K562 (cell line): ENCODE data around the gene OLFML2A. TPM values are rescaled to one million over a fixed set of nuclear protein-coding genes. Genes with fewer than 3 reads are reported as not detected.

ENCODE experiments used
- ATAC-seq: fragments of 200-7000 bp; cut with Tn5 transposase; 3 replicates; pipeline ENCODE4 v1.9.1; 2020; ENCODE audit warnings: moderate library complexity
- BruUV-seq: library from RNA; stranded (reverse); fragments of 400-500 nt; replicated peaks from 2 replicates; lab custom pipeline; 2021; lab: Mats Ljungman, UMichigan
- CTCF ChIA-PET: fragments of 300-600 bp; formaldehyde crosslinking; extraction: SDS; loops from one replicate; lab custom pipeline; 2021; ENCODE audit warnings: low intra/inter-chr PET ratio; lab: Yijun Ruan, JAX
- POLR2A ChIA-PET: fragments of 300-600, 350-650 bp; sonication (Branson Sonifier 250); formaldehyde crosslinking; extraction: SDS; loops from one replicate; lab custom pipeline; 2021; ENCODE audit warnings: antibody characterized with exemption, inconsistent platforms; lab: Yijun Ruan, JAX
- DNase-seq, 4 experiments: peaks; one replicate each; pipeline versions ENCODE4 v3.0.0 to v3.0.0-alpha.2; 2011 to 2018; ENCODE audit warnings: low spot score in 3 of 4, mixed read lengths in 3 of 4; ENCODE audit errors: extremely low read depth in 1 of 4
- FAIRE-seq: peaks from 2 replicates; lab custom pipeline; 2011; peaks lifted over from hg19 to GRCh38; lab: Jason Lieb, UNC
- H2AFZ ChIP-seq: 2 replicates; pipeline ENCODE4 v1.6.0; 2011; ENCODE audit warnings: low read depth, low read length, control low read depth, inconsistent platforms
- H3K27ac ChIP-seq: fragments of 200-600 bp; 3 replicates; pipeline ENCODE4 v1.8.0; 2011; ENCODE audit warnings: low read depth, mild to moderate bottlenecking, control low read depth, inconsistent platforms, low read length, moderate library complexity, mixed read lengths; ENCODE audit errors: extremely low read depth
- H3K27me3 ChIP-seq, 2 experiments: fragments of 300-600 bp in 1 of 2; 2 replicates in 1 of 2; 3 replicates in 1 of 2; pipeline versions ENCODE4 v1.6.0 to v1.8.0; 2011; ENCODE audit warnings: inconsistent platforms in 2 of 2, low read length in 2 of 2, mild to moderate bottlenecking in 1 of 2, mixed read lengths in 1 of 2, moderate library complexity in 1 of 2; ENCODE audit not compliant: control insufficient read depth in 2 of 2, insufficient read depth in 2 of 2
- H3K36me3 ChIP-seq: fragments of 300-600 bp; 3 replicates; pipeline ENCODE4 v1.8.0; 2011; ENCODE audit warnings: mild to moderate bottlenecking, low read length, inconsistent platforms; ENCODE audit not compliant: control insufficient read depth, insufficient read depth
- H3K4me1 ChIP-seq, 2 experiments: fragments of 200-600 bp in 1 of 2; replicated peaks in 1 of 2; 2 replicates in 1 of 2; 3 replicates in 1 of 2; pipeline versions ENCODE4 v1.5.1 to v1.8.0; 2011; ENCODE audit warnings: inconsistent platforms in 2 of 2, low read length in 2 of 2, mild to moderate bottlenecking in 1 of 2, mixed read lengths in 1 of 2, moderate library complexity in 1 of 2; ENCODE audit not compliant: control insufficient read depth in 2 of 2, insufficient read depth in 2 of 2
- H3K4me2 ChIP-seq: 2 replicates; pipeline ENCODE4 v1.6.1; 2011; ENCODE audit warnings: low read length, control low read depth, inconsistent platforms, mixed read lengths; ENCODE audit not compliant: insufficient read depth
- H3K4me3 ChIP-seq: fragments of 200-600 bp; sonication (generic), shearing (Covaris generic); 2 replicates; pipeline ENCODE4 v1.5.1; 2016; ENCODE audit warnings: control low read depth, inconsistent platforms
- H3K79me2 ChIP-seq: fragments of 200-600 bp; 3 replicates; pipeline ENCODE4 v1.8.0; 2011; ENCODE audit warnings: low read length, inconsistent platforms; ENCODE audit not compliant: control insufficient read depth, insufficient read depth
- H3K9ac ChIP-seq, 2 experiments: 2 replicates each; pipeline versions ENCODE4 v1.6.0 to v1.6.1; 2011; ENCODE audit warnings: low read depth in 2 of 2, low read length in 2 of 2, control low read depth in 1 of 2, inconsistent platforms in 1 of 2, mild to moderate bottlenecking in 1 of 2, mixed read lengths in 1 of 2; ENCODE audit not compliant: insufficient read depth in 1 of 2
- H3K9me1 ChIP-seq: one replicate; pipeline ENCODE4 v1.6.0; 2011; ENCODE audit warnings: inconsistent platforms, mild to moderate bottlenecking, low read length, moderate library complexity; ENCODE audit not compliant: control insufficient read depth, insufficient read depth
- H3K9me3 ChIP-seq: replicated peaks from 2 replicates; pipeline ENCODE4 v1.5.1; 2011; ENCODE audit warnings: low read depth, low read length, inconsistent platforms; ENCODE audit not compliant: control insufficient read depth, insufficient read depth
- H4K20me1 ChIP-seq: replicated peaks from 2 replicates; pipeline ENCODE4 v1.6.1; 2011; ENCODE audit warnings: low read length, inconsistent platforms, mixed read lengths; ENCODE audit not compliant: control insufficient read depth, insufficient read depth
- ARID1B ChIP-seq: fragments of 450-650 bp; IDR thresholded peaks from 2 replicates; pipeline ENCODE4 v1.6.1; 2016; ENCODE audit warnings: antibody characterized with exemption, mild to moderate bottlenecking, inconsistent platforms
- BACH1 ChIP-seq: fragments of 200-800 bp; sonication (Bioruptor generic); IDR thresholded peaks from 2 replicates; pipeline ENCODE4 v1.6.1; 2016; ENCODE audit warnings: missing genetic modification characterization, missing compliant biosample characterization
- C11orf30 ChIP-seq: fragments of 450-650 bp; IDR thresholded peaks from 2 replicates; pipeline ENCODE4 v1.6.1; 2016; ENCODE audit warnings: low read depth, mild to moderate bottlenecking
- DPF2 ChIP-seq: fragments of 450-650 bp; IDR thresholded peaks from 2 replicates; pipeline ENCODE4 v1.6.1; 2016
- FOXK2 ChIP-seq, 2 experiments: fragments of 450-650 bp; IDR thresholded peaks in 1 of 2; conservative IDR thresholded peaks in 1 of 2; 2 replicates each; pipeline ENCODE4 v1.6.1; 2016; ENCODE audit warnings: low read depth in 2 of 2, mild to moderate bottlenecking in 1 of 2
- HDAC6 ChIP-seq: IDR thresholded peaks from 2 replicates; pipeline ENCODE4 v1.6.1; 2012; ENCODE audit warnings: low read depth, mild to moderate bottlenecking, control low read depth, inconsistent platforms, low read length, moderate library complexity
- MAFF ChIP-seq: IDR thresholded peaks from 2 replicates; pipeline ENCODE4 v1.6.1; 2012; ENCODE audit warnings: low read length, improper control_type of control experiment
- MAFG ChIP-seq: fragments of 450-650 bp; conservative IDR thresholded peaks from 2 replicates; pipeline ENCODE4 v1.6.1; 2016; ENCODE audit warnings: missing genetic modification characterization, missing compliant biosample characterization
- MAFK ChIP-seq: IDR thresholded peaks from 2 replicates; pipeline ENCODE4 v1.6.1; 2011; ENCODE audit warnings: low read length, improper control_type of control experiment
- NBN ChIP-seq: fragments of 450-650 bp; IDR thresholded peaks from 2 replicates; pipeline ENCODE4 v1.6.1; 2016; ENCODE audit warnings: low read depth, mild to moderate bottlenecking
- NFE2 ChIP-seq: IDR thresholded peaks from 2 replicates; pipeline ENCODE4 v1.6.1; 2014; ENCODE audit warnings: antibody characterized with exemption, low read depth
- PHF8 ChIP-seq: fragments of 200-600 bp; sonication (generic); IDR thresholded peaks from 2 replicates; pipeline ENCODE4 v1.6.1; 2012; ENCODE audit warnings: mixed run types, mild to moderate bottlenecking, inconsistent platforms, low read length, moderate library complexity, borderline replicate concordance
- PTBP1 ChIP-seq: fragments of 200-400 bp; formaldehyde crosslinking; IDR thresholded peaks from 2 replicates; pipeline ENCODE4 v1.6.1; 2017; ENCODE audit warnings: low read depth, low read length
- SMARCE1 ChIP-seq: fragments of 450-650 bp; IDR thresholded peaks from 2 replicates; pipeline ENCODE4 v1.7.1; 2016; ENCODE audit warnings: mild to moderate bottlenecking
- SPI1 ChIP-seq: IDR thresholded peaks from 2 replicates; pipeline ENCODE4 v1.6.1; 2011; ENCODE audit warnings: low read depth, low read length, control low read depth, borderline replicate concordance
- STAT5A ChIP-seq: IDR thresholded peaks from 2 replicates; pipeline ENCODE4 v1.6.1; 2012; ENCODE audit warnings: low read length, inconsistent platforms, borderline replicate concordance
- YY1 ChIP-seq, 3 experiments: IDR thresholded peaks; 2 replicates each; pipeline ENCODE4 v1.6.1; 2011; ENCODE audit warnings: low read length in 2 of 3, mild to moderate bottlenecking in 2 of 3, moderate library complexity in 2 of 3, borderline replicate concordance in 1 of 3, control low read depth in 1 of 3, low read depth in 1 of 3; ENCODE audit not compliant: insufficient read depth in 3 of 3, insufficient replicate concordance in 2 of 3, control insufficient read depth in 1 of 3, insufficient read length in 1 of 3; ENCODE audit errors: extremely low read depth in 1 of 3
- ZNF24 ChIP-seq: fragments of 450-650 bp; IDR thresholded peaks from 2 replicates; pipeline ENCODE4 v1.6.1; 2016
- ZNF316 ChIP-seq: fragments of 450-650 bp; IDR thresholded peaks from 2 replicates; pipeline ENCODE4 v1.6.1; 2016
- ZNF586 ChIP-seq: fragments of 450-650 bp; formaldehyde crosslinking; conservative IDR thresholded peaks from 2 replicates; pipeline ENCODE4 v1.4.0; 2020; ENCODE audit warnings: mild to moderate bottlenecking, moderate library complexity
- WGBS: fragments of 100-300 bp; shearing (Covaris generic); methylation state at CpG from one replicate; pipeline ENCODE4 v1.1.6; 2016; ENCODE audit warnings: low coverage, mixed read lengths; ENCODE audit not compliant: insufficient coverage; ENCODE audit errors: missing lambda C conversion rate; 5-methylcytosine and 5-hydroxymethylcytosine counted together
- in situ Hi-C: fragments of 300-500 bp; cut with MboI; formaldehyde crosslinking; loops from 4 replicates; pipeline ENCODE4 v1.15.0; 2018; ENCODE audit warnings: inconsistent platforms, mixed read lengths
- intact Hi-C: fragments of 100-400 bp; cut with micrococcal nuclease; formaldehyde crosslinking; loops from 2 replicates; pipeline ENCODE4 v1.14.2; 2022
- polyA plus RNA-seq, 8 experiments: library from polyadenylated mRNA; depleted of rRNA in 4 of 8; stranded (reverse) in 5 of 8; unstranded in 3 of 8; fragments of >200 nt; fragmentation: Nextera tagmentation in 2 of 8; fragmentation: Illumina TruSeq in 1 of 8; extraction: Ambion mirVana in 2 of 8; extraction: Trizol in 1 of 8; gene quantifications; 2 replicates each; pipeline versions ENCODE4 v1.2.1 to v1.2.3, GENCODE V29; 2011 to 2014; ENCODE audit warnings: inconsistent platforms in 1 of 8, missing spikeins in 1 of 8
- total RNA-seq, 7 experiments: library from RNA; depleted of rRNA in 6 of 7; stranded (reverse); fragments of >200 nt in 6 of 7; fragmentation: Illumina TruSeq in 2 of 7; extraction: Trizol in 2 of 7; gene quantifications; 2 replicates each; pipeline versions ENCODE4 v1.2.1 to v1.2.3, GENCODE V29; 2011 to 2021; ENCODE audit warnings: low replicate concordance in 1 of 7

The OLFML2A gene
- total and polyA plus RNA-seq, 9 of the 15 experiments (the other 6 are each of a cell fraction or from before 2014, with no cell fraction given): 0.16 TPM; not detected in 8

- H3K27ac ChIP-seq: peak overlapping the region; percentile 45; the same call in 2 of the 3 replicates
- DNase-seq (peak in 1 of 4 experiments; percentile 63), FAIRE-seq (peak; percentile 52)
- H3K36me3 ChIP-seq: 0 out of 3 replicates have a peak, but pooled peaks cover 2% of the 10 kb centered on the region
- H3K9me1 ChIP-seq: no peaks in the 10 kb centered on the region
- peaks cover 14% of the 10 kb centered on the region in 2 experiments for H3K4me1 ChIP-seq
- H3K4me3 ChIP-seq: peak overlapping the region; percentile 48; the same call in 1 of the 2 replicates
- 0% methylated on average over 2 of the region's 2 CpGs for WGBS
- peaks cover 80% of the 10 kb centered on the region for H3K79me2 ChIP-seq
- intact Hi-C loops: no loop called here
- ChIA-PET CTCF (no interaction called here), POLR2A (no interaction called here)
- BruUV-seq: no TSS peak
- peaks cover 6% of the 10 kb centered on the region; the same call in 1 of the 2 replicates for H4K20me1 ChIP-seq
- H2AFZ ChIP-seq: no peak overlapping the region
- H3K9me3 ChIP-seq: no peaks in the 10 kb centered on the region
- H3K4me2 ChIP-seq: peak overlapping the region; percentile 53
- TF ChIP-seq ARID1B (peak; percentile 30; the same call in 1 of the 2 replicates), PTBP1 (no peak), ZNF24 (peak; percentile 41; the same call in 1 of the 2 replicates), STAT5A (peak; percentile 58), NBN (no peak), SMARCE1 (no peak), MAFF (peak; percentile 90), ZNF586 (no peak), YY1 (IDR thresholded peaks at IDR 0.05; ENCODE audit: borderline replicate concordance in 1 of 3, control insufficient read depth in 1 of 3, extremely low read depth in 1 of 3, insufficient read depth in 3 of 3, insufficient read length in 1 of 3, insufficient replicate concordance in 2 of 3, low read depth in 1 of 3, low read length in 2 of 3) (no peak), FOXK2 (conservative IDR thresholded peaks at IDR 0.05 in 1 of 2, IDR thresholded peaks at IDR 0.05 in 1 of 2; ENCODE audit: low read depth in 2 of 2) (0 out of 4 replicates have a peak, but pooled peaks of 1 of the 2 experiments have one; percentile 23), SPI1 (peak; percentile 16; the same call in 1 of the 2 replicates), HDAC6 (no peak), MAFK (peak; percentile 93), BACH1 (tag) (peak; percentile 82; the same call in 1 of the 2 replicates), PHF8 (no peak), ZNF316 (peak; percentile 98), C11orf30 (peak; percentile 97), DPF2 (0 out of 2 replicates have a peak, but pooled peaks have one; percentile 26), MAFG (peak; percentile 90), NFE2 (peak; percentile 68)
- TF ChIP-seq, all 486 proteins: peak for 13
- H3K27me3 ChIP-seq: no peaks in the 10 kb centered on the region
- ATAC-seq: no peak
- H3K9ac ChIP-seq: peak overlapping the region in 1 of 2 experiments; percentile 54; a peak in 2 of 4 replicates
- in situ Hi-C loops: no loop called here
Measured at GRCh38 chr9:124767821-124768220, 9.1 kb upstream of the OLFML2A start.
